IMR-90 (cell line): ENCODE measurements around the gene GRIFIN. TPM values are rescaled to one million over a fixed set of nuclear protein-coding genes. Genes with fewer than 3 reads are reported as not detected.

Experiments used
- ATAC-seq: fragments of 200-7000 bp; cut with Tn5 transposase; 2 replicates; pipeline ENCODE4 v1.9.1; 2020; ENCODE audit warnings: low read depth, mild to moderate bottlenecking, moderate library complexity
- BruUV-seq: library from RNA; stranded (reverse); fragments of 400-500 nt; replicated peaks from 2 replicates; lab custom pipeline; 2021; lab: Mats Ljungman, UMichigan
- CTCF ChIA-PET: fragments of 300-600 bp; formaldehyde crosslinking; extraction: SDS; loops from one replicate; lab custom pipeline; 2021; ENCODE audit warnings: antibody characterized with exemption; lab: Yijun Ruan, JAX
- POLR2A ChIA-PET: fragments of 300-600 bp; sonication (Branson Sonifier 250); formaldehyde crosslinking; loops from one replicate; lab custom pipeline; 2022; ENCODE audit warnings: antibody characterized with exemption; ENCODE audit not compliant: unreplicated experiment; lab: Charles Lee
- DNase-seq: peaks from one replicate; pipeline ENCODE4 v3.0.0; 2013
- H2AFZ ChIP-seq: replicated peaks from 2 replicates; pipeline ENCODE3; 2013; ENCODE audit warnings: low read length, mild to moderate bottlenecking; ENCODE audit not compliant: poor library complexity
- H2AK5ac ChIP-seq: 2 replicates; pipeline ENCODE4 v1.6.1; 2013; ENCODE audit warnings: low read depth, low read length, inconsistent platforms
- H2AK9ac ChIP-seq: replicated peaks from 2 replicates; pipeline ENCODE3; 2013; ENCODE audit warnings: mild to moderate bottlenecking, low read depth, low read length, moderate library complexity; ENCODE audit not compliant: poor library complexity
- H2BK120ac ChIP-seq: 2 replicates; pipeline ENCODE4 v1.6.1; 2013; ENCODE audit warnings: low read depth, low read length, inconsistent platforms
- H2BK15ac ChIP-seq: 3 replicates; pipeline ENCODE4 v1.6.1; 2013; ENCODE audit warnings: low read depth, low read length, inconsistent platforms
- H2BK20ac ChIP-seq: 2 replicates; pipeline ENCODE4 v1.6.1; 2013; ENCODE audit warnings: low read depth, mild to moderate bottlenecking, inconsistent platforms, low read length, moderate library complexity
- H2BK5ac ChIP-seq: 2 replicates; pipeline ENCODE4 v1.6.1; 2013; ENCODE audit warnings: mild to moderate bottlenecking, low read depth, low read length, inconsistent platforms; ENCODE audit not compliant: poor library complexity, severe bottlenecking
- H3K14ac ChIP-seq: replicated peaks from 2 replicates; pipeline ENCODE4 v1.6.1; 2013; ENCODE audit warnings: low read depth, low read length, inconsistent platforms
- H3K18ac ChIP-seq: 2 replicates; pipeline ENCODE4 v1.6.1; 2013; ENCODE audit warnings: low read depth, low read length, control low read depth
- H3K23ac ChIP-seq: 2 replicates; pipeline ENCODE4 v1.6.1; 2013; ENCODE audit warnings: low read depth, low read length, inconsistent platforms
- H3K27ac ChIP-seq: 2 replicates; pipeline ENCODE4 v1.5.1; 2013; ENCODE audit warnings: mild to moderate bottlenecking, control low read depth, low read length; ENCODE audit not compliant: insufficient read depth
- H3K27me3 ChIP-seq: 2 replicates; pipeline ENCODE4 v1.6.1; 2013; ENCODE audit warnings: low read length; ENCODE audit not compliant: control insufficient read depth, insufficient read depth
- H3K36me3 ChIP-seq: 2 replicates; pipeline ENCODE4 v1.6.1; 2013; ENCODE audit warnings: low read length, mixed read lengths; ENCODE audit not compliant: control insufficient read depth, insufficient read depth
- H3K4ac ChIP-seq: 2 replicates; pipeline ENCODE4 v1.6.1; 2013; ENCODE audit warnings: low read depth, low read length, inconsistent platforms
- H3K4me1 ChIP-seq: 2 replicates; pipeline ENCODE4 v1.6.1; 2013; ENCODE audit warnings: low read length, mixed read lengths; ENCODE audit not compliant: control insufficient read depth, insufficient read depth
- H3K4me2 ChIP-seq: 2 replicates; pipeline ENCODE4 v1.6.1; 2013; ENCODE audit warnings: low read depth, mild to moderate bottlenecking, control low read depth, low read length, moderate library complexity
- H3K4me3 ChIP-seq: 2 replicates; pipeline ENCODE4 v1.5.1; 2013; ENCODE audit warnings: low read depth, mild to moderate bottlenecking, control low read depth, low read length, moderate library complexity; ENCODE audit not compliant: insufficient read depth
- H3K56ac ChIP-seq: 2 replicates; pipeline ENCODE4 v1.6.1; 2013; ENCODE audit warnings: low read length, inconsistent platforms; ENCODE audit not compliant: insufficient read depth; ENCODE audit errors: extremely low read depth
- H3K79me1 ChIP-seq, 2 experiments: 2 replicates each; pipeline ENCODE4 v1.6.1; 2013; ENCODE audit warnings: low read length in 2 of 2, inconsistent platforms in 1 of 2, low read depth in 1 of 2
- H3K9ac ChIP-seq: 2 replicates; pipeline ENCODE4 v1.6.1; 2013; ENCODE audit warnings: low read depth, low read length, control low read depth
- H3K9me1 ChIP-seq: 2 replicates; pipeline ENCODE4 v1.6.1; 2013; ENCODE audit warnings: low read length, inconsistent platforms; ENCODE audit not compliant: insufficient read depth
- H3K9me3 ChIP-seq: 2 replicates; pipeline ENCODE4 v1.6.1; 2013; ENCODE audit warnings: low read length; ENCODE audit not compliant: control insufficient read depth, insufficient read depth
- H4K20me1 ChIP-seq: 2 replicates; pipeline ENCODE4 v1.6.1; 2013; ENCODE audit warnings: low read length, inconsistent platforms; ENCODE audit not compliant: insufficient read depth
- H4K5ac ChIP-seq: 2 replicates; pipeline ENCODE4 v1.6.1; 2013; ENCODE audit warnings: mild to moderate bottlenecking, low read depth, low read length, control low read depth
- H4K8ac ChIP-seq, 2 experiments: 2 replicates each; pipeline ENCODE4 v1.6.1; 2013; ENCODE audit warnings: low read depth in 2 of 2, low read length in 2 of 2, control low read depth in 1 of 2, inconsistent platforms in 1 of 2
- H4K91ac ChIP-seq: 2 replicates; pipeline ENCODE4 v1.6.1; 2013; ENCODE audit warnings: low read depth, low read length, inconsistent platforms; ENCODE audit not compliant: insufficient read depth
- BHLHE40 ChIP-seq: fragments of 150-350 bp; IDR thresholded peaks from 2 replicates; pipeline ENCODE4 v1.6.1; 2016; ENCODE audit warnings: mild to moderate bottlenecking, low read depth, low read length
- FOS ChIP-seq: fragments of 150-350 bp; IDR thresholded peaks from 2 replicates; pipeline ENCODE4 v1.6.1; 2016; ENCODE audit warnings: low read depth, low read length
- MAFK ChIP-seq: IDR thresholded peaks from 2 replicates; pipeline ENCODE4 v1.6.1; 2012; ENCODE audit warnings: low read depth, low read length, improper control_type of control experiment
- MAZ ChIP-seq: IDR thresholded peaks from 2 replicates; pipeline ENCODE4 v1.6.1; 2012; ENCODE audit warnings: low read depth, mild to moderate bottlenecking, low read length, improper control_type of control experiment, moderate library complexity, borderline replicate concordance
- MXI1 ChIP-seq: IDR thresholded peaks from 2 replicates; pipeline ENCODE4 v1.6.1; 2012; ENCODE audit warnings: low read depth, mild to moderate bottlenecking, low read length, moderate library complexity, borderline replicate concordance
- NFE2L2 ChIP-seq: fragments of 150-350 bp; IDR thresholded peaks from 2 replicates; pipeline ENCODE4 v1.6.1; 2016; ENCODE audit warnings: low read depth, mild to moderate bottlenecking, low read length
- POLR2A ChIP-seq: IDR thresholded peaks from 2 replicates; pipeline ENCODE4 v1.6.1; 2012; ENCODE audit warnings: mild to moderate bottlenecking, low read depth, low read length
- RAD21 ChIP-seq: IDR thresholded peaks from 2 replicates; pipeline ENCODE4 v1.6.1; 2012; ENCODE audit warnings: low read length, improper control_type of control experiment
- RCOR1 ChIP-seq: IDR thresholded peaks from 2 replicates; pipeline ENCODE4 v1.6.1; 2012; ENCODE audit warnings: mild to moderate bottlenecking, low read length, improper control_type of control experiment; ENCODE audit not compliant: insufficient replicate concordance
- RFX5 ChIP-seq: IDR thresholded peaks from 2 replicates; pipeline ENCODE4 v1.8.0; 2012; ENCODE audit warnings: low read depth, mild to moderate bottlenecking, low read length, moderate library complexity
- SMC3 ChIP-seq: fragments of 150-350 bp; IDR thresholded peaks from 2 replicates; pipeline ENCODE4 v1.6.1; 2016; ENCODE audit warnings: low read depth, mild to moderate bottlenecking, antibody characterized with exemption, low read length, moderate library complexity
- WGBS, 2 experiments: methylation state at CpG; one replicate each; pipeline versions ENCODE4 v1.1.5 to v1.1.7; 2013; ENCODE audit warnings: missing lambda C conversion rate in 2 of 2; ENCODE audit not compliant: insufficient read length in 1 of 2; ENCODE audit errors: extremely low coverage in 2 of 2; 5-methylcytosine and 5-hydroxymethylcytosine counted together
- dilution Hi-C: fragments of 300-500 bp; cut with HindIII; formaldehyde crosslinking; loops from one replicate; pipeline ENCODE4 v1.14.3; 2018; ENCODE audit warnings: low sequenced_read_pairs; ENCODE audit not compliant: unreplicated experiment
- in situ Hi-C: fragments of 300-500 bp; cut with MboI; formaldehyde crosslinking; loops from 3 replicates; pipeline ENCODE4 v1.14.3; 2019; ENCODE audit warnings: low sequenced_read_pairs, inconsistent platforms, mixed read lengths
- intact Hi-C: fragments of 100-400 bp; cut with micrococcal nuclease; formaldehyde crosslinking; loops from 2 replicates; pipeline ENCODE4 v1.10.0; 2022
- polyA plus RNA-seq, 3 experiments: library from polyadenylated mRNA; depleted of rRNA; stranded (reverse); fragments of >200 nt; gene quantifications; 2 replicates each; pipeline ENCODE4 v1.2.3, GENCODE V29; 2012; ENCODE audit warnings: low replicate concordance in 1 of 3
- total RNA-seq: library from RNA; depleted of rRNA; stranded (reverse); fragments of >200 nt; gene quantifications from 2 replicates; pipeline ENCODE4 v1.2.3, GENCODE V29; 2012
- TF ChIP-seq, protein P1 (sequence below): fragments of 150-350 bp; IDR thresholded peaks from 2 replicates; pipeline ENCODE4 v1.6.1; 2017; ENCODE audit warnings: mild to moderate bottlenecking, antibody characterized with exemption, low read length, low read depth
- TF ChIP-seq, protein P2 (sequence below): conservative IDR thresholded peaks from 2 replicates; pipeline ENCODE4 v1.5.1; 2012; ENCODE audit warnings: mild to moderate bottlenecking, low read depth, low read length, improper control_type of control experiment
- TF ChIP-seq, protein P3 (sequence below): fragments of 150-350 bp; IDR thresholded peaks from 2 replicates; pipeline ENCODE4 v1.6.1; 2016; ENCODE audit warnings: low read depth, mild to moderate bottlenecking, low read length, moderate library complexity, borderline replicate concordance

The GRIFIN gene
- total and polyA plus RNA-seq, 2 of the 4 experiments (the other 2 are of a cell fraction) = not detected

DNA sequence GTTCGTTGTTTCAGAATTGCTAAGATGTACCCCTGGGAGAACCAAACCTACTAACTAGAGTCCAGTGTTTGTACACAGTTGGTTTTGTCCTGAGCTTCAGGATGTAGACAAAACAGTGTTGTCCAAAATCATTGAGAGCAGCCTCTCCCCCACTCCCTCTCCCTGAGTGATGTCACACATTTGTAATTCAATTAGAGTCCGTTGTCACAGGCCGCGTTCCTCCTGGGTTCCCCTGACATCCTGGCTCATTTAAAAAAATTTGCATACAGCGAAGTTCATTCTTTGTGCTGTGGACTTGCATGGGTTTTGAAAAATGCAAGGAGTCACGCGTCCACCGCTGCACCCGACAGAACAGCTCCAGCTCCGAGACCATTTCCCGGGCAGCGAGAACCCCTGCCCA, 10.3 kb downstream of the GRIFIN start:
- Histone ChIP-seq H2AK9ac (no peak overlapping the region), H4K20me1 (no peaks in the 10 kb centered on the region), H3K23ac (no peak overlapping the region), H2AK5ac (no peak overlapping the region), H4K8ac (no peak overlapping the region), H3K9ac (no peak overlapping the region), H3K9me1 (no peaks in the 10 kb centered on the region), H3K27me3 (peaks cover 3% of the 10 kb centered on the region; the same call in 1 of the 2 replicates), H4K91ac (no peak overlapping the region), H3K79me1 (no peaks in the 10 kb centered on the region), H3K36me3 (no peaks in the 10 kb centered on the region), H2BK120ac (no peak overlapping the region), H3K4me2 (no peak overlapping the region), H3K4me1 (no peaks in the 10 kb centered on the region), H3K18ac (no peak overlapping the region), H2BK20ac (no peak overlapping the region), H2BK5ac (no peak overlapping the region), H3K14ac (no peak overlapping the region), H3K27ac (no peak overlapping the region), H2BK15ac (no peak overlapping the region), H3K4me3 (no peak overlapping the region), H2AFZ (no peak overlapping the region), H4K5ac (no peak overlapping the region), H3K9me3 (peaks cover 3% of the 10 kb centered on the region), H3K56ac (no peak overlapping the region), H3K4ac (no peak overlapping the region)
- CTCF ChIA-PET = no interaction called here
- DNase-seq (no peak), ATAC-seq (no peak)
- in situ Hi-C loops (no loop called here), intact Hi-C loops (loop anchor here (5.0 kb wide), 1 partner anchor 219 kb away; no protein-coding TSS in a partner anchor), dilution Hi-C loops (no loop called here)
- 67% methylated on average over 6 of the region's 12 CpGs; no CpG with 5 or more reads in 1 of the 2 experiments for WGBS, 2 experiments
- POLR2A ChIA-PET = no interaction called here
- BruUV-seq = no TSS peak
- no peak for TF ChIP-seq RCOR1
- no peak for TF ChIP-seq POLR2A
- TF ChIP-seq FOS = no peak
- no peak for TF ChIP-seq MAZ
- TF ChIP-seq, protein P1, sequence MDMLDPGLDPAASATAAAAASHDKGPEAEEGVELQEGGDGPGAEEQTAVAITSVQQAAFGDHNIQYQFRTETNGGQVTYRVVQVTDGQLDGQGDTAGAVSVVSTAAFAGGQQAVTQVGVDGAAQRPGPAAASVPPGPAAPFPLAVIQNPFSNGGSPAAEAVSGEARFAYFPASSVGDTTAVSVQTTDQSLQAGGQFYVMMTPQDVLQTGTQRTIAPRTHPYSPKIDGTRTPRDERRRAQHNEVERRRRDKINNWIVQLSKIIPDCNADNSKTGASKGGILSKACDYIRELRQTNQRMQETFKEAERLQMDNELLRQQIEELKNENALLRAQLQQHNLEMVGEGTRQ = no peak
- no peak for TF ChIP-seq BHLHE40
- TF ChIP-seq SMC3 = no peak
- TF ChIP-seq MAFK = no peak
- no peak for TF ChIP-seq RAD21
- TF ChIP-seq, protein P2, sequence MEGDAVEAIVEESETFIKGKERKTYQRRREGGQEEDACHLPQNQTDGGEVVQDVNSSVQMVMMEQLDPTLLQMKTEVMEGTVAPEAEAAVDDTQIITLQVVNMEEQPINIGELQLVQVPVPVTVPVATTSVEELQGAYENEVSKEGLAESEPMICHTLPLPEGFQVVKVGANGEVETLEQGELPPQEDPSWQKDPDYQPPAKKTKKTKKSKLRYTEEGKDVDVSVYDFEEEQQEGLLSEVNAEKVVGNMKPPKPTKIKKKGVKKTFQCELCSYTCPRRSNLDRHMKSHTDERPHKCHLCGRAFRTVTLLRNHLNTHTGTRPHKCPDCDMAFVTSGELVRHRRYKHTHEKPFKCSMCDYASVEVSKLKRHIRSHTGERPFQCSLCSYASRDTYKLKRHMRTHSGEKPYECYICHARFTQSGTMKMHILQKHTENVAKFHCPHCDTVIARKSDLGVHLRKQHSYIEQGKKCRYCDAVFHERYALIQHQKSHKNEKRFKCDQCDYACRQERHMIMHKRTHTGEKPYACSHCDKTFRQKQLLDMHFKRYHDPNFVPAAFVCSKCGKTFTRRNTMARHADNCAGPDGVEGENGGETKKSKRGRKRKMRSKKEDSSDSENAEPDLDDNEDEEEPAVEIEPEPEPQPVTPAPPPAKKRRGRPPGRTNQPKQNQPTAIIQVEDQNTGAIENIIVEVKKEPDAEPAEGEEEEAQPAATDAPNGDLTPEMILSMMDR = no peak
- TF ChIP-seq NFE2L2 = no peak
- TF ChIP-seq MXI1 = no peak
- no peak for TF ChIP-seq RFX5
- TF ChIP-seq, protein P3, sequence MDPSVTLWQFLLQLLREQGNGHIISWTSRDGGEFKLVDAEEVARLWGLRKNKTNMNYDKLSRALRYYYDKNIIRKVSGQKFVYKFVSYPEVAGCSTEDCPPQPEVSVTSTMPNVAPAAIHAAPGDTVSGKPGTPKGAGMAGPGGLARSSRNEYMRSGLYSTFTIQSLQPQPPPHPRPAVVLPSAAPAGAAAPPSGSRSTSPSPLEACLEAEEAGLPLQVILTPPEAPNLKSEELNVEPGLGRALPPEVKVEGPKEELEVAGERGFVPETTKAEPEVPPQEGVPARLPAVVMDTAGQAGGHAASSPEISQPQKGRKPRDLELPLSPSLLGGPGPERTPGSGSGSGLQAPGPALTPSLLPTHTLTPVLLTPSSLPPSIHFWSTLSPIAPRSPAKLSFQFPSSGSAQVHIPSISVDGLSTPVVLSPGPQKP = no peak
